SK-N-SH treated with all-trans-retinoic acid at 6 μM for 48 hours (cell line): Measurements from ENCODE around the gene SMG1.
"Not testable (repeated sequence)": the region's sequence is repeated elsewhere in the genome, so short reads cannot be mapped to it uniquely, and the experiment has no call there.

Experiments used
- CSRNP3 ChIP-seq: fragments of 250-450 bp; sonication (Bioruptor Pico); IDR thresholded peaks from 2 replicates; pipeline ENCODE4 v1.5.1; 2021; ENCODE audit warnings: mild to moderate bottlenecking, moderate library complexity
- ISL1 ChIP-seq: fragments of 250-450 bp; sonication (Bioruptor Pico); IDR thresholded peaks from 2 replicates; pipeline ENCODE4 v2.1.2; 2022; ENCODE audit warnings: mild to moderate bottlenecking, moderate library complexity
- POU6F1 ChIP-seq: fragments of 250-450 bp; sonication (Bioruptor Pico); IDR thresholded peaks from 2 replicates; pipeline ENCODE4 v1.8.0; 2021; ENCODE audit warnings: low read depth, mild to moderate bottlenecking, moderate library complexity, borderline replicate concordance
- PPARA ChIP-seq: fragments of 250-450 bp; sonication (Bioruptor Pico); IDR thresholded peaks from 2 replicates; pipeline ENCODE4 v1.5.0; 2020; ENCODE audit warnings: mild to moderate bottlenecking, borderline replicate concordance
- RARB ChIP-seq: fragments of 250-450 bp; sonication (Bioruptor Pico); IDR thresholded peaks from 2 replicates; pipeline ENCODE4 v1.8.0; 2021; ENCODE audit warnings: mild to moderate bottlenecking, moderate library complexity
- TSHZ2 ChIP-seq: fragments of 250-450 bp; sonication (Bioruptor Pico); IDR thresholded peaks from 2 replicates; pipeline ENCODE4 v1.5.0; 2020; ENCODE audit warnings: mild to moderate bottlenecking, moderate library complexity
- ZFP3 ChIP-seq: fragments of 250-450 bp; sonication (Bioruptor Pico); IDR thresholded peaks from 2 replicates; pipeline ENCODE4 v1.5.0; 2020; ENCODE audit warnings: mild to moderate bottlenecking, moderate library complexity
- ZFP30 ChIP-seq: fragments of 450-650 bp; formaldehyde crosslinking; IDR thresholded peaks from 2 replicates; pipeline ENCODE4 v1.5.0; 2022; ENCODE audit warnings: mild to moderate bottlenecking, moderate library complexity
- ZNF70 ChIP-seq: fragments of 450-650 bp; formaldehyde crosslinking; IDR thresholded peaks from 2 replicates; pipeline ENCODE4 v1.5.0; 2020; ENCODE audit warnings: mild to moderate bottlenecking, moderate library complexity

- not testable (repeated sequence) for TF ChIP-seq ZFP30 (CRISPR knock-in tag); POU6F1 (CRISPR knock-in tag); PPARA; ISL1 (CRISPR knock-in tag); TSHZ2 (CRISPR knock-in tag); RARB; ZFP3 (CRISPR knock-in tag); ZNF70 (CRISPR knock-in tag); CSRNP3
Observed at GRCh38 chr16:18902778-18903177, 23.4 kb downstream of the SMG1 start.
